Measurements from ENCODE around the gene GJC2. TPM values are rescaled to one million over a fixed set of nuclear protein-coding genes. Genes with fewer than 3 reads are reported as not detected.

Gene GJC2
- total and polyA plus RNA-seq, 4 donors, result 0.10 to 0.79 (median 0.25) TPM; not detected in 1

DNA sequence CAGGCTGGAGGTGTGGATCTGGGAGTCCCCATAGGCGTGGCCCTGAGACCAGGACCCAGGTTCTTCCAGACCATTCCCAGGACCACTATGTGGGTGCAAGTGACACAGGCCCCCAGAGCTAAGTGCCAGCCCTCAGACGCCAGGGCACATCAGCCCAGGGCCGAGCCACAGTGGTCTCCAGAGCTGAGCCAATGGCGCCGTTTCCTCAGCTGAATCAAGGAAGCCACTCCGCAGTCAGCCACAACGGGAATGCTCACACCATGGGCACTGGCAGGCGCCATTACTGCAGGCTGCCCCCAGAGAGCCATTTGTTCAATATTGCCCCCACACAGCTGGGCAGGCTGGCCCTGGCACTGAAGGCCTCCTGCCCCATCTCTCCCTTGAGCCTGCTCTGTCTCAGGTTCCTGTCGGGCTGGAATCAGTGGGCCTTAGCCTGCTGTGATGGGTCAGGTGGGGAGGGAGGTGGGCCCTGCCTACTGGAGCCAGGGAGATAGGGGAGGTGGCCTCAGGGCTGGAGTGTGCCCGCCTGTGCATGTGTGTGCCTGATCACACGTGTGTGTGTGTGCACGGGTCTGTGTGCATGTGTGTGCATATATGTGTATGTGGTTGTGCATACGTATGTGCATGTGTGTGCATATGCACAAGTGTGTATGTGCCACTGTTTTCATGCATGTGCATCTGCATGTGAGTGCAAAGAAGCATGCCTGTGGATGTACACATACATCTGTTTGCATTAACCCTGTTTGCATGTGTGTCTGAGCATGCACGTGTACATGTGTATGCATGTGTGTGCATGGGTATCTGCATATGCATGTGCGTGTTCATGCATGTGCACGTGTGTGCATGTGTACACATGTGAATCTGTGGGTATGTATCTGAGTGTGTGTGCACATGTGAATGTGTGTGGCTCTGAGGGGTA is 6.1 kb downstream of the GJC2 start:
- Histone ChIP-seq H3K9me3 (ENCODE audit: control insufficient read depth in 4 of 4, low read length in 3 of 4) (no peaks in the 10 kb centered on the region), H3K36me3 (ENCODE audit: control insufficient read depth in 4 of 4, insufficient read depth in 3 of 4, low read depth in 1 of 4, low read length in 3 of 4) (no peaks in the 10 kb centered on the region), H3K4me3 (ENCODE audit: low read depth in 1 of 3, low read length in 3 of 3) (no peak overlapping the region), H3K27me3 (ENCODE audit: control insufficient read depth in 4 of 4, insufficient read depth in 4 of 4, low read length in 3 of 4) (no peaks in the 10 kb centered on the region), H3K4me1 (ENCODE audit: control insufficient read depth in 4 of 4, insufficient read depth in 4 of 4, low read length in 3 of 4) (peaks cover 0 to 6% (median 0%) of the 10 kb centered on the region in 4 donors), H3K9ac (ENCODE audit: low read depth in 1 of 2, low read length in 2 of 2) (no peak overlapping the region), H3K27ac (ENCODE audit: low read depth in 1 of 2, low read length in 2 of 2) (no peak overlapping the region)
- TF ChIP-seq GABPA (IDR thresholded peaks at IDR 0.05 in 1 of 2, conservative IDR thresholded peaks at IDR 0.05 in 1 of 2) (no peak), TAF1 (conservative IDR thresholded peaks at IDR 0.05) (no peak), SP1 (IDR thresholded peaks at IDR 0.05) (no peak), EGR1 (IDR thresholded peaks at IDR 0.05; ENCODE audit: low read depth in 2 of 2) (no peak), JUND (IDR thresholded peaks at IDR 0.05) (no peak)
- TF ChIP-seq, protein P1, sequence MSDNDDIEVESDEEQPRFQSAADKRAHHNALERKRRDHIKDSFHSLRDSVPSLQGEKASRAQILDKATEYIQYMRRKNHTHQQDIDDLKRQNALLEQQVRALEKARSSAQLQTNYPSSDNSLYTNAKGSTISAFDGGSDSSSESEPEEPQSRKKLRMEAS (IDR thresholded peaks at IDR 0.05), result no peak
- DNase-seq (ENCODE audit: low spot score), result no peak
- 86% methylated on average over 16 of the region's 16 CpGs for WGBS

DNA sequence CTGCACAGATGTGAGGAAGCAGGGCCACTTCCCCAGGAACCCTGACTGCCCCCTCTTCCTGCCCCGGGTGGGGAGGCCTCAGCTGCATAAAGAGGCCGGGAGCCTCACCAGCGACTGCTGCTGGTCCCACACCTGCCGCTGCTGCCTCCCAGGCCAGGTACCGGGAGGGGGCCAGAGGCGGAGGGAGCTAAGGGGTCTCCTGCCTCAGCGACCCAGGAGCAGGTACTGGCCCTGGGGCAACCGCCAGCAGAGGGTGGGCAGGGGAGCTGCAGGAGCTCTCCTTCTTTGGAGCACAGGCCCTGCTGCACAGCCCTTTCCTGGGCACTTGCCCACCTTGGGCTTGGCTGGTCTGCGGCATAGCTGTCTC is 6.8 kb downstream of the GJC2 start:
- H3K9ac ChIP-seq (ENCODE audit: low read depth in 1 of 2, low read length in 2 of 2), result no peak overlapping the region
- H3K4me3 ChIP-seq (ENCODE audit: low read depth in 1 of 3, low read length in 3 of 3), result no peak overlapping the region
- no peak for DNase-seq (ENCODE audit: low spot score)
- peaks cover 0 to 6% (median 0%) of the 10 kb centered on the region in 4 donors for H3K4me1 ChIP-seq (ENCODE audit: control insufficient read depth in 4 of 4, insufficient read depth in 4 of 4, low read length in 3 of 4)
- H3K9me3 ChIP-seq (ENCODE audit: control insufficient read depth in 4 of 4, low read length in 3 of 4), result no peaks in the 10 kb centered on the region
- no peak for TF ChIP-seq RXRA (IDR thresholded peaks at IDR 0.05)
- no peak for TF ChIP-seq HNF4G (IDR thresholded peaks at IDR 0.05)
- TF ChIP-seq FOXA2 (IDR thresholded peaks at IDR 0.05), result no peak
- TF ChIP-seq, protein P2, sequence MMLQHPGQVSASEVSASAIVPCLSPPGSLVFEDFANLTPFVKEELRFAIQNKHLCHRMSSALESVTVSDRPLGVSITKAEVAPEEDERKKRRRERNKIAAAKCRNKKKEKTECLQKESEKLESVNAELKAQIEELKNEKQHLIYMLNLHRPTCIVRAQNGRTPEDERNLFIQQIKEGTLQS (IDR thresholded peaks at IDR 0.05), result no peak
- no peak for TF ChIP-seq YY1 (IDR thresholded peaks at IDR 0.05)
- H3K36me3 ChIP-seq (ENCODE audit: control insufficient read depth in 4 of 4, insufficient read depth in 3 of 4, low read depth in 1 of 4, low read length in 3 of 4), result no peaks in the 10 kb centered on the region
- 65% methylated on average over 9 of the region's 9 CpGs for WGBS
- H3K27ac ChIP-seq (ENCODE audit: low read depth in 1 of 2, low read length in 2 of 2), result no peak overlapping the region
- no peaks in the 10 kb centered on the region for H3K27me3 ChIP-seq (ENCODE audit: control insufficient read depth in 4 of 4, insufficient read depth in 4 of 4, low read length in 3 of 4)

DNA sequence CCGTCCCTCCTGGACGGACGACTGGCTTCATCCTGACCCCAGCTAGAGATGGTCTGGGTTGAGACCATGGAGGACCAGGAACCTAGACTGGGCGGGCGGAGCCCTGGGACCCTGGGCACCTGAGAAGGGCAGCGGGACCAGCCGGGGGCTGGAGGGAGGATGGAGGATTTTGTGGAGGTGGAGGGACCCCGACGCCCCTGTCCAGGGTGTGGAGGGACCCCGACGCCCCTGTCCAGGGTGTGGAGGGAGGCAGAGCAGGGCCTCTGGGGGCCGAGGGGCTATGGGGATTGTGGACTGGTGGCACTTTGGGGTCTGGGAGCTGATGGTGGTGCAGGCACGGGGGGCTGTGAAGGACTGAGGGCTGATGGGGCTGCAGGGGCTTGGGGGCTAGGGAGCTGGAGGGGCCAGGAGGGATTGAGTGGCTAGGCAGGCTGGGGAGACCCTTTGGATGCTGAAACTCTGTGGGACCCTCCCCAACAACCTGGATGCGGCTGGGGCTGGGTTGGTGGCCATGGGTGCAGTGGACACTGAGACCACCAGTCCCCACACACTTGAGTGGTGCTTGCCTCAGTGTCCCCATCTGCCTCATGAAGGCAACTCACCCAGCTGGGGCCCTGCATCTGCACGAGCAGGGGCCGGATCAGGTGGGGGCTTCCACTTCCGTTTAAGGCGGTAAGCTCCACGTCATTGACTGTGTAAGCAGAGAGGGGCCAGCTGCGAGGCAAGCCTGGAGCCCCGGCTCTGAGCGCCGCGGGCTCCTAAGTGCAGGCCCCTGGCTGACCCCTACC is 7.4 kb downstream of the GJC2 start:
- DNase-seq (ENCODE audit: low spot score), result no peak
- H3K36me3 ChIP-seq (ENCODE audit: control insufficient read depth in 4 of 4, insufficient read depth in 3 of 4, low read depth in 1 of 4, low read length in 3 of 4), result no peaks in the 10 kb centered on the region
- H3K27ac ChIP-seq (ENCODE audit: low read depth in 1 of 2, low read length in 2 of 2), result no peak overlapping the region
- no peak overlapping the region for H3K4me3 ChIP-seq (ENCODE audit: low read depth in 1 of 3, low read length in 3 of 3)
- H3K4me1 ChIP-seq (ENCODE audit: control insufficient read depth in 4 of 4, insufficient read depth in 4 of 4, low read length in 3 of 4), result peaks cover 0 to 6% (median 0%) of the 10 kb centered on the region in 4 donors
- H3K9me3 ChIP-seq (ENCODE audit: control insufficient read depth in 4 of 4, low read length in 3 of 4), result no peaks in the 10 kb centered on the region
- no peak for TF ChIP-seq SP1 (IDR thresholded peaks at IDR 0.05)
- no peak for TF ChIP-seq FOXA1 (IDR thresholded peaks at IDR 0.05)
- no peak for TF ChIP-seq JUND (IDR thresholded peaks at IDR 0.05)
- TF ChIP-seq, protein P2 (IDR thresholded peaks at IDR 0.05), result no peak
- TF ChIP-seq HNF4A (conservative IDR thresholded peaks at IDR 0.05), result no peak
- no peak for TF ChIP-seq HNF4G (IDR thresholded peaks at IDR 0.05)
- TF ChIP-seq, protein P1 (IDR thresholded peaks at IDR 0.05), result no peak
- TF ChIP-seq, protein P3, sequence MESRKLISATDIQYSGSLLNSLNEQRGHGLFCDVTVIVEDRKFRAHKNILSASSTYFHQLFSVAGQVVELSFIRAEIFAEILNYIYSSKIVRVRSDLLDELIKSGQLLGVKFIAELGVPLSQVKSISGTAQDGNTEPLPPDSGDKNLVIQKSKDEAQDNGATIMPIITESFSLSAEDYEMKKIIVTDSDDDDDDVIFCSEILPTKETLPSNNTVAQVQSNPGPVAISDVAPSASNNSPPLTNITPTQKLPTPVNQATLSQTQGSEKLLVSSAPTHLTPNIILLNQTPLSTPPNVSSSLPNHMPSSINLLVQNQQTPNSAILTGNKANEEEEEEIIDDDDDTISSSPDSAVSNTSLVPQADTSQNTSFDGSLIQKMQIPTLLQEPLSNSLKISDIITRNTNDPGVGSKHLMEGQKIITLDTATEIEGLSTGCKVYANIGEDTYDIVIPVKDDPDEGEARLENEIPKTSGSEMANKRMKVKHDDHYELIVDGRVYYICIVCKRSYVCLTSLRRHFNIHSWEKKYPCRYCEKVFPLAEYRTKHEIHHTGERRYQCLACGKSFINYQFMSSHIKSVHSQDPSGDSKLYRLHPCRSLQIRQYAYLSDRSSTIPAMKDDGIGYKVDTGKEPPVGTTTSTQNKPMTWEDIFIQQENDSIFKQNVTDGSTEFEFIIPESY (IDR thresholded peaks at IDR 0.05), result no peak
- TF ChIP-seq EGR1 (IDR thresholded peaks at IDR 0.05; ENCODE audit: low read depth in 2 of 2), result no peak
- no peak for TF ChIP-seq TAF1 (conservative IDR thresholded peaks at IDR 0.05)
- no peak for TF ChIP-seq NR2F2 (IDR thresholded peaks at IDR 0.05)
- no peak for TF ChIP-seq RAD21 (IDR thresholded peaks at IDR 0.05)
- H3K9ac ChIP-seq (ENCODE audit: low read depth in 1 of 2, low read length in 2 of 2), result no peak overlapping the region
- no peaks in the 10 kb centered on the region for H3K27me3 ChIP-seq (ENCODE audit: control insufficient read depth in 4 of 4, insufficient read depth in 4 of 4, low read length in 3 of 4)
- 77% methylated on average over 24 of the region's 24 CpGs for WGBS
